ENCODE results near the gene C11orf91.
"Not testable (repeated sequence)": the region's sequence is repeated elsewhere in the genome, so short reads cannot be mapped to it uniquely, and the experiment has no call there.

- not testable (repeated sequence) for TF ChIP-seq GRHL2 (CRISPR knock-in tag; IDR thresholded peaks at IDR 0.05; ENCODE audit: insufficient replicate concordance, severe bottlenecking); CTCF (IDR thresholded peaks at IDR 0.05); TCF7 (CRISPR knock-in tag; IDR thresholded peaks at IDR 0.05; ENCODE audit: low read depth); STAT6 (CRISPR knock-in tag; conservative IDR thresholded peaks at IDR 0.05; ENCODE audit: low read depth); FOXJ3 (CRISPR knock-in tag; IDR thresholded peaks at IDR 0.05; ENCODE audit: borderline replicate concordance); ZNF416 (CRISPR knock-in tag; IDR thresholded peaks at IDR 0.05)
- TF ChIP-seq, protein P1, sequence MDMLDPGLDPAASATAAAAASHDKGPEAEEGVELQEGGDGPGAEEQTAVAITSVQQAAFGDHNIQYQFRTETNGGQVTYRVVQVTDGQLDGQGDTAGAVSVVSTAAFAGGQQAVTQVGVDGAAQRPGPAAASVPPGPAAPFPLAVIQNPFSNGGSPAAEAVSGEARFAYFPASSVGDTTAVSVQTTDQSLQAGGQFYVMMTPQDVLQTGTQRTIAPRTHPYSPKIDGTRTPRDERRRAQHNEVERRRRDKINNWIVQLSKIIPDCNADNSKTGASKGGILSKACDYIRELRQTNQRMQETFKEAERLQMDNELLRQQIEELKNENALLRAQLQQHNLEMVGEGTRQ (CRISPR knock-in tag; IDR thresholded peaks at IDR 0.05): not testable (repeated sequence)
- TF ChIP-seq, protein P2, sequence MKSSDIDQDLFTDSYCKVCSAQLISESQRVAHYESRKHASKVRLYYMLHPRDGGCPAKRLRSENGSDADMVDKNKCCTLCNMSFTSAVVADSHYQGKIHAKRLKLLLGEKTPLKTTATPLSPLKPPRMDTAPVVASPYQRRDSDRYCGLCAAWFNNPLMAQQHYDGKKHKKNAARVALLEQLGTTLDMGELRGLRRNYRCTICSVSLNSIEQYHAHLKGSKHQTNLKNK (CRISPR knock-in tag; IDR thresholded peaks at IDR 0.05): not testable (repeated sequence)
These were observed 39.1 kb downstream of the C11orf91 start for GRCh38 chr11:33661526-33661925.
